IPS-18c (cell line): ENCODE data around the gene PIK3R6.
"Not testable (repeated sequence)": the region's sequence is repeated elsewhere in the genome, so short reads cannot be mapped to it uniquely, and the experiment has no call there.

Experiments
- H3K4me3 ChIP-seq: 2 replicates; pipeline ENCODE4 v1.7.0; 2013; ENCODE audit warnings: low read depth, mild to moderate bottlenecking, low read length, moderate library complexity; ENCODE audit not compliant: insufficient read depth
- H3K9me3 ChIP-seq: one replicate; pipeline ENCODE4 v1.6.1; 2013; ENCODE audit warnings: mild to moderate bottlenecking, low read length, moderate library complexity; ENCODE audit not compliant: control insufficient read depth, insufficient read depth

Gene PIK3R6

DNA sequence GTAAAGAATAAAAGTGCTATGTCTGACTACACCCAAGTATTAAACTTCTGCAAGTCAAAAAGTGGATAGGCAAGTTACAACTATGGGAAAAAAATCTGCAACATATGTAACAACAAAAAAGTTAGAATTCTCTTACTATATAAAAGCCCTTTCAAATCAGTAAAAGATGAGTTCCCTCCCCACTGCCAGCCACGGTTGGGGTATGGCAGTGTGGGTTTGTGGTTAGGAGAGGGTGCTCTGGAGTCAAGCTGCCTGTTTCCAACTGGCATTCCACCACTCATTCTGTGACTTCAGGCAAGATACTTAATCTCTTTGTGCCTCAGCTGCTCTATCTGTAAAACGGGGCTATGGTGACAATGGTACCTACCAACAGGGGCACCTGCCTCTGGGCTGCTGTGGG, 41.7 kb downstream of the PIK3R6 start:
- no peaks in the 10 kb centered on the region for H3K9me3 ChIP-seq
- no peak overlapping the region for H3K4me3 ChIP-seq

DNA sequence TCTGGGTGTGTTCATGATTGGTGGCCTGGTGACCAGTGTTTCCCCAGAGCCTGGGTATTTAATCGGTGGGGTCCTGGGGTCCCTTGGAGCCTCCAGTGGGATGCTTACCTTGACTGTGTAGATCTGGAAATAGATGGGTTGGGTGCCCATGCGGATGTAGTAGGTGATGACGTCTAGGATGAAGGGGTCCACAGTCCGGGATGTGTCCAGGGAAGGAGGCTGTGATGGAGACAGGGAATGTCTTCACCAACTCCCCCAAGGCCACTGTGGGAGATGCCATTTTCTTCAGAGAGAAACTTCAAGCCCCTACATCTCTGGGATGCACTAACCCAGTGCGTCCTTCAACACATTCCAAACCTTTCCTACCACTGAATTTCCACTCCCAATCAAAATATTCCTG, 44.2 kb downstream of the PIK3R6 start:
- no peaks in the 10 kb centered on the region for H3K9me3 ChIP-seq
- H3K4me3 ChIP-seq: no peak overlapping the region

GRCh38 chr17:8822401-8823035, 45.0 kb downstream of the PIK3R6 start:
- Histone ChIP-seq H3K4me3 (no peak overlapping the region), H3K9me3 (no peaks in the 10 kb centered on the region)

DNA sequence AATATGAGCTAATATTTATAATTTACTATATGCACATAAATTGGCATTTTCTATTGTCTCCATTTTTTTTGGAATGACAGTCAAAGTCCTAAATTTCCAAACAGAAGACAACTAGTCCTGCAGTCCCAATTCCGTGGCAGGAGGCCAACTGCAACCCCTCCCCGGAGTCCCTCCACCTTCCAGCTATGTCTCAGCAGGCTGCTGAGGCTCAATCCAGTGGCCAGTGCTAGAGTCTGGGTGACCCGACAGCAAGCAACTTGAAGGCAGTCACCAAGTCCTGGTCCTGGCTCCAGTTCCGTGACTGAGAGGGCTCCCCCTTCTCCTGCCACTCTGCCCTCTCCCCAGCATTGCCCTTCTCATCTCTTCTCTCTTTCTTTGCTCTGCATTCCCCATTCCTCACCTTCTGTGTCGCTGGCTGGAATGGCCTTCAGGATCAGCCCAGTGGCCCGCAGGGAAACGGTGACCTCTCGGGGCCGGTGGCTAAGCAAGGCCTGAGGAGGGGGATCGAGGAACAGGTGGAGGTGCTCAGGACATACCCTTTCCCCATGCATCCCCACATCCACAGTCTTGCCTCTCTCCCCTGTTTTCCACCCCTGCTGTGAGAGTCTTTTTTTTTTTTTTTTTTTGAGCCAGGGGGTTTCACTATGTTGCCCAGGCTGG, 45.9 kb downstream of the PIK3R6 start:
- no peaks in the 10 kb centered on the region for H3K9me3 ChIP-seq
- H3K4me3 ChIP-seq: no peak overlapping the region

DNA sequence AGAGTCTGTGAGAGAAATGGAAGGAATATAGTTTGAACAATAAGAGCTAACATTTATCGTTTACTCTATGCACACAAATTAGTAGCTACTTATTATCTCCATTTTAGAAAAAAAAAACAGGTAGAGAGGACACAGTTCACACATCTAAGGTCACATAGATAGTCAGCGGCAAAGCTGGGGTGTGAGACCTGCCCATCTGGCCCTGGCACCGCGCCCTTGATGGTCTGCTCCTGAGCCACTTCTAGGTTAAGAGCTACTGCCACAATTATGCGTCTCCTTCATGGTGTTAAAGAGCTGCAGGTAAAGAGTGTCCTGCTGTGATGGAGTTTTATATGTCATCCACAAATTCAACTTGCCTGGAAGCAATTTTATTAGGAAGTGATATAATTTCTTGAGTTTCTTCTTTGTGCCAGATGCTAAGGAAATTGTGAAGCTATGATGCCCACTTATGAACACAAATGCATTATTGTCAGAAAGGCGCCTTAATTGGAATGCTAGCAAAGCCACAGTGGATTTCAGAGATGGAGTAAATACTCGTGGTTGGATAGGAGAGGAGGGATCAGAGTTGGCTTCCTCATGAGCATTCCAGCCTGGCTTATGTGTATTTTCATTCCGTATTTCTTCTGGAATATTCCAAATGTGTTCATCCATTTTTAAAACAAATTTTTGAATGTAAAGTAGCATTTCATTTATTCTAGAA, 47.0 kb downstream of the PIK3R6 start:
- Histone ChIP-seq H3K9me3 (no peaks in the 10 kb centered on the region), H3K4me3 (no peak overlapping the region)

- Histone ChIP-seq H3K9me3 (no peaks in the 10 kb centered on the region), H3K4me3 (no peak overlapping the region)
These were observed 48.7 kb downstream of the PIK3R6 start for GRCh38 chr17:8818654-8819330.

- Histone ChIP-seq H3K4me3 (no peak overlapping the region), H3K9me3 (no peaks in the 10 kb centered on the region)
These were observed 49.4 kb downstream of the PIK3R6 start for GRCh38 chr17:8818047-8818446.

DNA sequence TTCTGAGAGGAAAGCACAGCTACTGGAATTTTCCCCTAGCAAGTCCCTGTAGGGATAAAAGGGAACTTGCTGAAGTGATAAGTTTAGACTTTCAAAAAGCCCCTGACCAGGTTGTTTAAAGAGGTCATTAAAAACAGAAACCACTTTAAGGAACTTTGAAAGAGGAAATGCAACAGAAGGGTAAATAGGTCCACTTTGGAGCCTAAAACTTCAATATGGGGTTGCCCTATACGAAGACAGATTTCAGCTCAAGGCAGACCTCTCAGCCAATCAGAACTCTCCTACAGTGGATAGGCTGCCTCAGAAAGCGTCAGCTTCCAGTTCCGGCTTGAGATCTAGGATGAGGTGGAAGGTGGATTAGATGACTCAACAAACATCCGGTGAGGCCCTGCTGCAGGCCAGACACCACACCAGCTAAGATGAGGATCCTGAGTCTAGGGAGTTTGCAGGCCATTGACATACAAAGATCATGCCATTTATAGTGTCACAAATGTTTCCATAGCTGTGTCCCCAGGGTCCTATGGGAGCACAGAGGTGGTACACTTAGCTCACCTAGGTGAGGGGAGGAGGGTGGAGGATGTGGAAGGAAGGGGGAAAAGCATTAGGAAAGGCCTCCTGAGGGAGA, 60.4 kb downstream of the PIK3R6 start:
- H3K9me3 ChIP-seq: no peaks in the 10 kb centered on the region
- no peak overlapping the region for H3K4me3 ChIP-seq

- Histone ChIP-seq H3K4me3 (no peak overlapping the region), H3K9me3 (no peaks in the 10 kb centered on the region)
These were observed 61.1 kb downstream of the PIK3R6 start for GRCh38 chr17:8806253-8806925.

DNA sequence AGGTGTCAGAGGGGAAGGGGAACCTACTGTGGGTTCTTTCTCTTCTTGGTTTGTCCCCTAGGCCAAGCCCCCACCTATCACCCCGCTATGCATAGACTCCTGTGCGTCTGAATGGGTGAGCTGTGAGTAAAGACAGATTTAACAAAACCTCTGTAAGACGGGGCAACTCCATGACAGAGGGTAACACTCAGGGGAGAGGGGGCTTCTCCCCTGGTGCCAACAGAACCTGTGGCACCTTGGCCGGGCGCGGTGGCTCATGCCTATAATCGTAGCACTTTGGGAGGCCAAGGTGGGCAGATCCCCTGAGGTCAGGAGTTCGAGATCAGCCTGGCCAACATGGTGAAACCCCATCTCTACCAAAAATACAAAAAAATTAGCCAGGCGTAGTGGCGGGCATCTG, 62.1 kb downstream of the PIK3R6 start:
- H3K4me3 ChIP-seq: not testable (repeated sequence)

DNA sequence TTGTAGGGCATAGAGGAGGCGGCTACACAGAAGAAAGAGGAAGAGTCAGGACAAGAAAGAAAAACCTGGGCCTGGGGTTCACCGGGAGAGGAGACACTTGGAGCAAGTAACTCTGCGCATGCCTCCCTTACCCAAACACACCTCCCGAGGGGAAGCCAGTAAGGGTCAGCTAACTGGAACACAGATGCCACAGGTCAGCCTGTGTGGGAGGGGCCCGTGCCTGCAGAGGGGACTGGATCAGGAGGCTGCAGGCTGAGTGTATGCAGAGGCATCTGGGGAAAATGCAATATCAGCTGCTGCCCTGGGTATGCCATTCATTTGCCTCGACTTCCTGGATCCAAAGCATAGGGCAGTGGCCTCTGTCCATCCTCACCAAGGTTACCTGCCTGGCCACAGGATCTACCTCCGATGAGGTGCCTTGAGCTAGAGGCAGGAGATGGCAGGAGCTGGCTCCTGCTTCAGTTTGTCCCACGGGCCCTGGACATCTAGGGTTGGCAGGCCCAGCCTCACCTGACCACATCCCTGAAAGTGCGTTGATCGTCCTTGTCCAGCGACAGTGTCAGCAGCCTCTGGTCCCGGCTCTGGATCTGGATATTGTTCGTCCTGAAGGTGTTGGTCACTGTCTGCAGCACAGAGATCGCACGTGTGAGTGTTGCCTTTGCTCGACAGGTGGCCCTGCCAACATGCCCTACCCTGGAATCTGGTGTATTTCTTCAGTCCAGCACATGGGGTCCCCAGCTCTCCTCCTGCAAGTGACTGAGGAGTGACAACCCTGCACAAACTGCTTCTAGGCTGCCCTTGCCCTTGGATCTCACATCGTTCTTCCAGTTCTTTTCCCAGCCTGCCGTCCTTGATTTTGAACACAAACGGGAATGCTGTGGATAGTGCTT, 63.7 kb downstream of the PIK3R6 start:
- Histone ChIP-seq H3K9me3 (peaks cover 2% of the 10 kb centered on the region), H3K4me3 (no peak overlapping the region)

More for the DNA sequence above, 62.1 kb downstream of the PIK3R6 start:
- not testable (repeated sequence) for H3K9me3 ChIP-seq

DNA sequence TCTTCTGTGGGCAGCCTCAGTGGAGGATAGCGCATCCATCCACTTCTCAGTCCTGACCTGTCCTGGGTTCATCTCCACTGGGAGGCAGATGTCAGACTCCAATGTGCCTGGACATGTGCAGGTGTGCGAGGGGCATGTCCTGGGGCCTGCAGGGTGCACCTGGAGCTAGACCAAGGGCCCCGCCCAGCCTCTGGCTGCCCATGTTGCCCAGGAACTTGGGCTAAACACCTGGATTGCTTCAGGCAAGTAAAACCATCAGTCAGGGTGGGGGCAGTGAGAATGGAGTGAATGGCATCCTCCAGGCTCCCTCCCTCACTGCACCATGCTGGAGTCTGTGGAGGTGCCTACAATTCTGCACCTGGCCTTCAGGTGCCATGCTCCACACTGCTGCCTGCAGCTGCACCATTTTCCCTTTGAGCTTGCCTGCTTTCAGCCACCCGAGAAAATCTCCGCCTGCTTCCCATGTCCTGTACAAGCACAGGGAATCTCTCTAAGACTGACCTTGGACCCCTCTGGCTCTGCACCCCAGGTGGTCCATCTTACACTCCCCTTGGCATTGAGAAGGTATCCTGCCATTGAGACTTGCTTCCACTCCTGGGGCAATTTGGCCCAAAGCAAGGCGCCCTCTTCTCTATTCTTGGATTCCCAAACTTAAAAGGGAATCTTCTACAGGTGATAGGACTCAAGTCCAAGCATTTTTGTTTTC, 66.2 kb downstream of the PIK3R6 start:
- H3K4me3 ChIP-seq: no peak overlapping the region
- H3K9me3 ChIP-seq: peaks cover 2% of the 10 kb centered on the region

- H3K4me3 ChIP-seq: no peak overlapping the region
These were observed 66.8 kb downstream of the PIK3R6 start for GRCh38 chr17:8800656-8801055.

GRCh38 chr17:8799570-8800212, 67.8 kb downstream of the PIK3R6 start:
- Histone ChIP-seq H3K4me3 (peak overlapping the region; percentile 34), H3K9me3 (peaks cover 2% of the 10 kb centered on the region)

More at GRCh38 chr17:8800656-8801055, 66.8 kb downstream of the PIK3R6 start:
- peaks cover 2% of the 10 kb centered on the region for H3K9me3 ChIP-seq
